Stimulated activated CD8-positive, alpha-beta memory T cell treated with anti-CD3 and anti-CD28 coated beads, Interleukin-12 subunit alpha, Interleukin-12 subunit beta, amount 100 ng/mL, for 1 hour (primary cell): ENCODE results near the gene GNAT1.
"Not testable (repeated sequence)": the region's sequence is repeated elsewhere in the genome, so short reads cannot be mapped to it uniquely, and the experiment has no call there.

Experiments used
- DNase-seq: peaks from one replicate; pipeline ENCODE4 v3.0.0-alpha.2; 2020; ENCODE audit warnings: low read depth

Gene GNAT1

GRCh38 chr3:50222169-50222528 lies 30.7 kb downstream of the GNAT1 start:
- no peak for DNase-seq

- no peak for DNase-seq
Observed at GRCh38 chr3:50224639-50225038, 33.2 kb downstream of the GNAT1 start.

- no peak for DNase-seq
Observed at GRCh38 chr3:50226888-50227389, 35.5 kb downstream of the GNAT1 start.

GRCh38 chr3:50227390-50228183 lies 36.2 kb downstream of the GNAT1 start:
- peak; percentile 81 for DNase-seq

GRCh38 chr3:50228184-50228763 lies 36.9 kb downstream of the GNAT1 start:
- DNase-seq: not testable (repeated sequence)

- DNase-seq: no peak
Observed at GRCh38 chr3:50229490-50229889, 38.1 kb downstream of the GNAT1 start.

- DNase-seq: no peak
Observed at GRCh38 chr3:50230104-50230793, 38.8 kb downstream of the GNAT1 start.

GRCh38 chr3:50230794-50231125 lies 39.4 kb downstream of the GNAT1 start:
- DNase-seq: no peak

GRCh38 chr3:50231581-50231980 lies 40.2 kb downstream of the GNAT1 start:
- DNase-seq: no peak

- no peak for DNase-seq
Observed at GRCh38 chr3:50232303-50232702, 40.9 kb downstream of the GNAT1 start.

GRCh38 chr3:50233176-50233575 lies 41.8 kb downstream of the GNAT1 start:
- no peak for DNase-seq

- peak; percentile 97 for DNase-seq
Observed at GRCh38 chr3:50235716-50236483, 44.5 kb downstream of the GNAT1 start, which contains the start of gene GNAI2. Gene GNAI2, plus strand, starts transcription at chr3:50236204. Its CDS starts 132 bp downstream, at chr3:50236336.

GRCh38 chr3:50236484-50237132 lies 45.2 kb downstream of the GNAT1 start:
- DNase-seq: no peak

GRCh38 chr3:50237133-50237651 lies 45.8 kb downstream of the GNAT1 start:
- DNase-seq: no peak

GRCh38 chr3:50237754-50238548 lies 46.5 kb downstream of the GNAT1 start:
- DNase-seq: peak; percentile 77

- no peak for DNase-seq
Observed at GRCh38 chr3:50238549-50239026, 47.2 kb downstream of the GNAT1 start.

- DNase-seq: no peak
Observed at GRCh38 chr3:50239649-50240048, 48.2 kb downstream of the GNAT1 start.

- DNase-seq: no peak
Observed at GRCh38 chr3:50241163-50241562, 49.8 kb downstream of the GNAT1 start.

- DNase-seq: no peak
Observed at GRCh38 chr3:50241713-50242380, 50.4 kb downstream of the GNAT1 start.

GRCh38 chr3:50242381-50242770 lies 51.0 kb downstream of the GNAT1 start:
- no peak for DNase-seq
